Activated gamma-delta T cell treated with Interleukin-2 at 50 U/mL for 16 hours (primary cell): Measurements from ENCODE around the gene MGAT5.

ENCODE experiments used
- DNase-seq: peaks from one replicate; pipeline ENCODE4 v3.0.0-alpha.2; 2020

The MGAT5 gene

GRCh38 chr2:134433979-134434378 is 180.1 kb downstream of the MGAT5 start:
- DNase-seq = no peak

GRCh38 chr2:134435505-134435904 is 181.6 kb downstream of the MGAT5 start:
- no peak for DNase-seq

DNA sequence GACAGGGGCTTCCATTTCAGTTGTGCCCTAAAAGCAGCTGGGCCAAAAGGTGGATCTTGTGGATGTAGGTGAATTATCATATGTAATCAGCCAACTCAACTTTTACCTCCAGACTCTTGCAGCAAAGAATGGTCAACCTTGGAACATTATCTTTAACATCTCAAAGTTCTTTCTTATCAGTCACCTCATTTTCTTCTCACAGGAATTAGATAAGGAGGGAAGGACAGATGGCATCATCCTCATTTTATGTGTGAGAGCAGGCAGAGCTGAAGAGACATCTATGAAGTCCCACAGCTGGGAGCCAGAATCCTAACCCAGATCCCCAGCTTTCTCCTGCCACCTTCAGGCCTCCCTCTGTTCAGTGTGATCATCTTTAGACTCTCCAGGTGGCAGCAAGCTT is 182.1 kb downstream of the MGAT5 start:
- no peak for DNase-seq

DNA sequence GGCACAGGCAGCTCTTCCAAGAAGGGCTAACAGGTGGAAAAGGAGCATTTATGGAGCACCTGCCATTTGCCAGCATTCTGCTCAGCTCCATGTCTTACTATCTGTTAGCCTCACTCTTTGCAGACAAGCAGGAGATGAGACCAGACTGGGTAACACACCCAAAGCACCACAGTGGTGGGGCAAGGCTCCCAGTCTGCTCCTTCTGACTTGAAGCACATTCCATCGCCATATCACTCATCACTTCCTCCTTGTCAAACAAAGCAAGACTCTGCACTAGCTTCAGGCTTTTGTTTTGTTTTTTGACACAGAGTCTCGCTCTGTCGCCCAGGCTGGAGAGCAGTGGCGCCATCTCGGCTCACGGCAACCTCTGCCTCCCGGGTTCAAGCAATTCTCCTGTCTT is 182.8 kb downstream of the MGAT5 start:
- no peak for DNase-seq

DNA sequence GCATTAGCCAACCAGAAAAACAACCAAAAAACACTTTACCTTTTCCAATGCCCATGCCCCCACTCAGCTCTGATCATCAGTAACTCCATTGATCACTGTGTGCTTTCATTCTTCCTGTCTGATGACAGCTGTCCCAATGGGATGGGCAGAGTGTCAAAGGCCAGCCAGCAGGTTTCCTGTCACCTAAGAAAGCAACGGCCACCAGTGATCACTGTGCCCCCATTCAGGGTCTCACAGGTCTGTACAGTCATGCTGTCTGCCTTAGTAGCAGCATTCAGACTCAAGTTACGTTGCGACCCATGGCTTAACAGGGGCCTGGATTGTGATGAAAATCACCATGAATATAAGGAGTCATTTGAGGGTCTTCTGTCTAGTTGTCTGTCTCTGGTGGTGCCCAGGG is 184.5 kb downstream of the MGAT5 start:
- no peak for DNase-seq

- no peak for DNase-seq
These were observed 186.6 kb downstream of the MGAT5 start for GRCh38 chr2:134440336-134440909.

- no peak for DNase-seq
These were observed 187.4 kb downstream of the MGAT5 start for GRCh38 chr2:134441153-134441863.

- no peak for DNase-seq
These were observed 190.1 kb downstream of the MGAT5 start for GRCh38 chr2:134443814-134444480.

- DNase-seq = no peak
These were observed 191.2 kb downstream of the MGAT5 start for GRCh38 chr2:134445116-134445515.

- no peak for DNase-seq
These were observed 192.1 kb downstream of the MGAT5 start for GRCh38 chr2:134445985-134446382.

GRCh38 chr2:134446383-134447017 is 192.6 kb downstream of the MGAT5 start:
- DNase-seq = no peak

- no peak for DNase-seq
These were observed 193.8 kb downstream of the MGAT5 start for GRCh38 chr2:134447669-134448068.

DNA sequence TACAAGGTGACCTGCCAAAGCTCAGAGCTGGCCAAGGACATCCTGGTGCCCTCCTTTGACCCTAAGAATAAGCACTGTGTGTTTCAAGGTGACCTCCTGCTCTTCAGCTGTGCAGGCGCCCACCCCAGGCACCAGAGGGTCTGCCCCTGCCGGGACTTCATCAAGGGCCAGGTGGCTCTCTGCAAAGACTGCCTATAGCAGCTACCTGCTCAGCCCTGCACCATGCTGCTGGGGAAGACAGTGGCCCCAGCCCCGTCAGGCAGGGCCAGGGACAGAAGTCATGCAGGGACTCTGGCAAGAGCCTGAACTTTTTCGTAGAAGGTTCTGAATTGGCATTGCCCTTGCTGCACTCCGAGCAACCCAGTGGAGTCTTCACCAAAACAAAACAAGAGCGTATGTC is 194.8 kb downstream of the MGAT5 start:
- DNase-seq = no peak

DNA sequence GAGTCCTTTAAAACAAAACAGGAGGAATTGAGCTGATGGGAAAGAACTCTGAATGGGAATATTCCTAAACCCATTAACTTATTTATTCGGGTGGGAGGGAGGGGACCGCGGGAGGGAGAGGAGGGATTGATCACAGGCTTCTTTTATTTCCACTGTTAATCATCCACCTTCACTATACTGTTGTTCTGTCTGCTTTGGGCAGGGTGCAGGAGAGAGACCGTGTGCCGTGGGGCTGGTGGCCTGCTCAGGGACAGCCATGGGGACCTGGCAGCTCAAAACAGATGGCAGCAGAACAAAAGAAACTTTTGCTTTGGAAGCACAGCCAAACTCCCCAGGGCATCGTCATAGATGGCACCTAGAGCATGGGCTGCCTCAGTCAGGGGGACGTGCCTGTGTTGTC is 195.3 kb downstream of the MGAT5 start:
- no peak for DNase-seq

GRCh38 chr2:134449751-134450513 is 196.1 kb downstream of the MGAT5 start:
- no peak for DNase-seq

DNA sequence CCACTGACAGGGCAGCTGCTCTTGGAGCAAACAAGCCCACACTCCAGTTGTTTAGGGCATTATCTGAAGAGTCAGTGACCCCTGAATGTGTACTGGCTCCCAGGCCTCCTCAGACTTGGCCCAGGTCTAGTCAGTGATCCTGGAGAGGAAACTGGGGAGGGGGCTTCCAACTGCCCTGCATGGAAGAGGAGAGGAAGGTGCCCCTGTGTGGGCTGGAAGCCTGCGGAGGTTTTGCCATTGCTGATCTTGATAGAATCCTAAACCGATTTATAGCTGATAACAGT is 197.4 kb downstream of the MGAT5 start:
- no peak for DNase-seq

DNA sequence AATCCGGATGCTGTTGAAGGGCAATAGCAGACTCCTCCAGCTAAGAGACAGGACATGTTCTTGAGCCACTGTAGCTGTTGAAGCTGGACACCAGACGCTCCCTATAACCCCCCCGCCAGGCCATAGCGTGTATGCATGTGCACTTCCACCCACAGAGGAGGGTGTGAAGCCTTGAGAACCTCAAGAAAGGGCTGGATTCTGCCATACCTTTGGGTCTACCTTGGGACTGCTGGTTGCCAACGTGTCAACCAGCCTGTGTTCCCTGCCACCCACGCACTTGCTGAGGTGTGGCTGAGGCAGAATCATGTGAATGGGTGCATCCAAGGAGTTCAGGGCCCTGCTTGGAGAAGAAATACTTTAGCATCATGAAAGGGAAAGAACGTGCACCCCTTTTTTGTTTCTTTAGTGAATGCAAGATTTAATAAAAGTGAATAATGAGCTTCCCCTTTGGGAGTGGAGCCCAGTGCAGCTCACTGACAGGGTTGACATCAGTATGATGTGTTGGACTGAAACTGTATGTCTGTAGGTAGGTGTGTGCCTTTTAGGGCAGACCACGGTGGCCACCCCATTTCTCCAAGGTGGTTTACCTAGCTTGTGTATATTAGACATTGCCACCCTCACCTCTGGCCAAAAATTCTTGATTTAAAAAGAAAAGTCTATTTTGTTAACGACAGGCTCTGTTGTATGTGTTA is 198.3 kb downstream of the MGAT5 start:
- DNase-seq = no peak

- DNase-seq = no peak
These were observed 199.6 kb downstream of the MGAT5 start for GRCh38 chr2:134453476-134453875.

- DNase-seq = no peak
These were observed 200.1 kb downstream of the MGAT5 start for GRCh38 chr2:134453973-134454372.

GRCh38 chr2:134454426-134454825 is 200.6 kb downstream of the MGAT5 start:
- no peak for DNase-seq

- no peak for DNase-seq
These were observed 201.1 kb downstream of the MGAT5 start for GRCh38 chr2:134454931-134455330.

GRCh38 chr2:134455426-134455825 is 201.6 kb downstream of the MGAT5 start:
- no peak for DNase-seq

DNA sequence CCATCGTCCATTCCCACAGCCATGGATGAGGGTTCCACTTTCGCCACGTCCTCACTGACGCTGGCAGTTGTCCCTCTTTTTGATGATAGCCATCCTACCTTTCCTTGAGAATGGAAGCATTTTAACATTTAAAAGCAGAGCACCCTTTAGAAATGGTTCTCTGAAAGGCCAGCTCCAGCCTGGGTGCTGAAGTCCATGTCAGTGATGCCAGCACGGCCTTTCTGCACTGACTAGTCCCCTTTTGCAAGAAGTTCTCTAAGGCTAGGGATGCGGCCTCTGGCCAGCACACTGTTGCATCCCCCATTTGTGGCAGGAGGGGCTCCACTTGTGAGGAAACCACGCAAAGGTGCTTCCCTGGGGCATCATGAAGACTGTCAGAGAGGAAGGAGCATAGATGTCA is 203.5 kb downstream of the MGAT5 start:
- DNase-seq = no peak
